DMS153 (cell line): ENCODE measurements around the gene ADAM19.
"Not testable (repeated sequence)": the region's sequence is repeated elsewhere in the genome, so short reads cannot be mapped to it uniquely, and the experiment has no call there.

Source experiments
- DNase-seq: peaks from one replicate; lab custom pipeline; 2025; lab: John Stamatoyannopoulos, UW

ADAM19 gene

DNA sequence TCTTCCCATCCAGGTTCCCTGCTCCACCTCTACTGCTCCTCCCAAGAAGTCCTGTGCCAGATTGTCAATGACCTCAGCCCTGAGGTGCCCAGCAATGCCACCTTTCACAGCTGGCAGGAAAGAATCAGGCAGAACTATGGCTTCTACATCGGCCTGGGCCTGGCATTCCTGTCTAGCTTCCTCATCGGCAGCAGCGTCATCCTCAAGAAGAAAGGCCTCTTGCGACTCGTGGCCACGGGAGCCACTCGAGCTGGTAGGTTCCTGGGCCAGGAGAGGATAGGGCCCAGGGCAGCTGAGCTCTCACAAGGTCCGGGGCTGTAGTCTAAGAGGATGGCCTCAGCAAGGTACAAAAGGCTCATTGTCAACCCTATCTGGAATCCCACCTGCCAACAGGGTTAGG, 112.5 kb downstream of the ADAM19 start:
- no peak for DNase-seq

DNA sequence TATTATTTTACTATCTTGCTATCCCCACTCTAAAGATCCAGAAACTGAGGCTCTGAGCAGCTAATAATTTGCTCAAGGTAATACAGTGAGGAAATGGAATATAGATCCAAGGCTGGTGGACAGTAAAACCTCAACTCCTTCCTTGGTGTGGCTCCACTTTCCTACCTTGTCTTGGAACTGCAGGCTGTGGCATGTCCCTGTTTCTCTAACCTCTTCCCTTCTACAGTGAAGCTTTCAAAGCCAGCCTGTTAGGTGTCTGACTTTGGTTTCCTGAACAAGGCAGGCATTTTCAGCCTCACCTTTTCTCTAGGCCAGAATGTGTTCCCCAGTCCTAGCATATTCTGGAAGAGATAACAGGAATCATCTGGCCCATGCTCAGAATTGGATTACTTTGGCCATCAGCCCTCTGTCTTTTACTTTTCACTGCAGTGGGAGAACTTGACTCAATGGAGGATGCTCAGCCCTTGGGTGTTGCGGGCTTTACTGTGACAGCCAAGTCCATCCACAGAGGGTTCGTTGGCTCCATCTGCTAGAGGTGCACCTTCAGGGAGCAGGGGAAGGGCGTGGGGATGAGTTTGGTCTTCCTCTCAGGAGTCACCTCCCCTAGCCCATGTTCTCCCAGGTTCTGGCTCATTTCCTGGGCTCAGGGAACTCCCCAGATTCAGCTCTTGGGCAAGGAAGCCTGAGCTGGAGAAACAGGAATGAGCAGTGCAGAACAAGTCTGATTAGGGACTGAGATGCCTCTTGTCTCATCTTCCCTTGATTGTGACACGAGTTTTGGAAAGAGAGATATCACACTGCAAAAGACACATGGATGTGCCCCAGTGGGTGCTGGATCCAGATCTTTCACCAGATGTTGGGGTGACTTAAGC, 114.4 kb downstream of the ADAM19 start:
- DNase-seq = no peak

DNA sequence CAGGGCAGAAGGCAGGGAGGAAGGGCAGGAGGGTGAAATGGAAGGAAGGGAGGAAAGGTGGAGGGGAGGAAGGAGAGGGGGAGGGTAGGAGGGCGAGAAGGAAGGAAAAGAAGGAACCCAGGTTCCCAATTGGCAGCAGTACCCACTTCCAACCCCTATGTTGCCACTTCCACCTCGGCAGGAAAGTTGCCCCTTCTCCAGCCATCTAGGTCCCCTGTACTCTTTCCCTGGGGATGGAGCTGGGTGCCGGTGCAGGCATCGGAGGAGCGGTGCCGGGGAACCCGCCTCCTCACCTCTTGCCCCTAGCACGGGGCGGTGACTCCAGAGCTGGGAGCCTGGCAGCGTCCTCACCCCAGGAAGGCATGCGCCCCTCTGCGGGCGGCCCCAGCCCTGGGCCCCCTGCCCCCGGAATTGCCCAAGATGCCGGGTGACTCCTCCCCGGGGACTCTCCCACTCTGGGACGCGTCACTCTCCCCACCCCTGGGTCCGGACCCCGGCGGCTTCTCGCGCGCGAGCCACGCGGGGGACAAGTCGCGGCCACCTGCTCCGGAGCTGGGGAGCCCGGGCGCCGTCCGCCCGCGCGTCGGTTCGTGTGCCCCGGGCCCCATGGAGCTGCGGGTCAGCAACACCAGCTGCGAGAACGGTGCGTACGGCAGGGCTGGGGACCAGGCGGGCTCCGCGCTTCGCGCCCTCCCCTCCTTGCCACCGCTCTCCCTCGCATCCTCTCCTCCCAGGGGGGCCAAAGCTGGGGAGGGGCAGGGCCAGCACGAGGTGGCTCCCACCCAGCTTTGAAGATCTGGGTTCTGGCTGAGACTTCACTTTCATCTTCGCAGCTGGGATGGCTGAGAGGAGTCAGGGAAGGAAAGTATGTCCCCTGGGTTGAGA, 115.6 kb downstream of the ADAM19 start, which contains the start of gene NIPAL4:
Gene NIPAL4 (plus strand): TSS at position 499 of the 885 bp plus-strand sequence. CDS start 108 bp downstream, at position 607.
- DNase-seq = no peak

DNA sequence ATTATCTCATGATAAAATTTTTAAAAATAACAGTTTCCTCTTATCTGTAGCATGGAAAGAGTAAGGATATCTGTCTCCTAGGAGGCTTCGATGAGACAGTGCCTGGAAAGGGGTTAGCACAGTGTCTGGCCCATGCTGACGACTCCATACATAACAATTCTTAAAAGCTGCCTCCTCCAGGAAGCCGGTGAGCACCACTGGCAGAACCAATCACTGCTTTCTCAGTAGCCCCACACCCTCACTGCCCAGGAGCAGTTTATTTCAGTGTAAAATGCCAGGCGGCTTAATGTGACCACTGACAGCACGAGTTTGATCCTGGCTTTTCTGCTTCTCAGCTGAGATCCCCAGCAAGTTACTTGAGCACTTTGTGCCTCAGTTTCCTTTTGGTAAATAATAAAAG, 116.7 kb downstream of the ADAM19 start:
- DNase-seq = no peak

DNA sequence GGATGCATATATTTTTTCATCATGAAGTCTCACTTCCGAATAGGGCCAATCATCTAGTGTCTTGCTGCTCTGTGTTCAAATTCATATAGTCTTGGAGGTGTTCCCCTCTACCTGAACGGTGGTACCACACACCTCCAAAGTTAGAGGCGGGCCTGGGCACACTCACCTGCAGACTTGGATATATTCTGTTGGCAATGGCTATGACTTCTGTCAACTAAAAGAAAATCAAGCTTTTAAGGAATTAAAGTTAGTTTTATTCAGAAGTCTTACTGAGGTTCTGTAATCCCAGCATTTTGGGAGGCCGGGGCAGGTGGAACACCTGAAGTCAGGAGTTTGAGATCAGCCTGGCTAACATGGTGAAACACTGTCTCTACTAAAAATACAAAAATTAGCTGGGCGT, 118.2 kb downstream of the ADAM19 start:
- no peak for DNase-seq

DNA sequence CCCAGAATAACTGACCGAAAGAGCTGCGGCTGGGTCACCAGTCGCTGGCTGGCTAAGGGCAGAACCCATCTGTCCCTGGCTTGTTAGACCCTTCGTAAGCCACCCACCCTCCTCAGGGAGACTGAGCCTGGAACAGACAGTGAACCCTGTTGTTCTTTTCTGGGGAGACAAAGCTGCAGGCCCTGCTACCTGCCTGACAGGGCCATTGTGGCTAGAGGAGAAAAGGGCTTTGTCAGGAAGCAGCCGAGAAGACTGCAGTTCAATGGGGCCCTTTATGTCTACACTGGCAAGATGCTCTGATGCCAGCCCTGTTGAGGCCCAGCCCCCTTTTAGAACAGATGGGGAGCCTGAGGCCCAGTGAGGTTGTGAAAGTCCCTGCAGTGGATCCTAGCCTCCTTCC, 119.3 kb downstream of the ADAM19 start:
- DNase-seq = no peak

DNA sequence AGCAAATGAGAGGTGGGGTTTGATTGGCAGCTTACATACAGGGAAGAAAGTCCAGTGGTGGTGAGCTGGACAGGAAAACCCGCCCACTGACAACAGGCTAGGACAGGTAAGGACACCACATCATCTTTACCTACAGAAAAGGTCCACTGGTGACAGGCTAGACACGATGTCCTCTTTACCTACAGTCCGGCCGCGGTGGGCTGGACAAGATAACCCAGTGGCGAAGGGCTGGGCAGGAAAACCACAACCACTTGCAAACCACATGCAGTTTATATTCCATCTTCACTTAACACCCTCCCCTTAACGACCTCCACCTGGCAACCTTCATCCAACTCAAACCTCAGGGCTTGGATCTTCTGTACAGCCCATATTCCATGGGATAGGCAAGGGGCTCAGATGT, 120.5 kb downstream of the ADAM19 start:
- no peak for DNase-seq

DNA sequence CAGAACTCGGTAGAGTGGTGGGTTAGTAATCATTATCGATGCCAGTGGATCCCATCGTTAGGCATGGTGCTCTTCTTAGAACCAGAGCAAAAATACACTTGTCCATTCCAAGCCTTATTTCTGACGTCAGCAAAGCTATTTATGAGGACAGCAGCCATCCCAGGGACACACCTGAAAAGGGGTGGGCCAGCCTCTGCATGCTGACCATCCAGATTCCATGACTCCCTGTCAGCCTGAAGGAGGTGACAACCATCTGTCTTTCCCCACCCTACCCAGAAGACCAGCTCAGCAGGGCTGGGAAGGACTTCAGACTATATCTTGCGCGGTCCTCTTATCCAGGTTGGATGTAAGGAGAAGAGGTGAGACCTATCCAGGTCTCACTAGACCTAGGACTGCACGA, 121.3 kb downstream of the ADAM19 start:
- DNase-seq = no peak

DNA sequence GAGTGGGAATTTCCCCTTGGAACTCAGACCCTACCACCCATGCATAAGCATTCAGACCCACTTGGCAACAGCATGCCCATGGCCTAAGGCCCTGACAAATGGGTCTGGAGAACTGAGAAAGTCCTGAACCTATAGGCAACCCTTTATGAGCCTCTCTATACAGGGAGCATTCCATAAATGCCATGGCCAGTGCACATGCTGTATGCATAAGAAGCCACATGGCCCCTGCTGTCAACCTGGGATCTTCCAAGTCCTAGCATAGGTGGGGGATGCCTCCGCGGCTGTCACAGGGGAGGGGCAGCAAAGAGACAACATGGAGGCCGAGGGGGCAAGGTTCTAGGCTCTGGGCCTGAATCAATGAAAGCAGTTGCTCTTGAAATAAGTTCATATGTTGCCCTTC, 123.8 kb downstream of the ADAM19 start:
- DNase-seq = no peak

DNA sequence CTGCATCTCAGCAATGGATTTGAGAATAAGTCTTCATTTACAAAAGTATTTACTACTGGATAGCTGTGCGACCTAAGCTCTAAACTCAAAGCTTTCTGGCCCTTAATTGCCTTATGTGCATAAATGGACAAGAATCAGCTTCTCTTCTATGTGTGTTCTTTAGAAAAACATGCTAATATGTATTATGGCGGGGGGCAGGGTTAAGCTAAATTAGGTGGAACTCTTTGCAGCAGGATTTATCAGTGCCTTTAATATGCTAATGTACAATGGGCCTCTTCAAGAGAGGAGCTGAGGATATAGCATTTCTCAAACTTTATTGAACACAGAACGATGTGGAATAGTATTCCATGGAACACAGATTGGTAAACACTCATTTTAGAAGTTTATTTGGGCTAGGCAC, 125.6 kb downstream of the ADAM19 start:
- DNase-seq = no peak

DNA sequence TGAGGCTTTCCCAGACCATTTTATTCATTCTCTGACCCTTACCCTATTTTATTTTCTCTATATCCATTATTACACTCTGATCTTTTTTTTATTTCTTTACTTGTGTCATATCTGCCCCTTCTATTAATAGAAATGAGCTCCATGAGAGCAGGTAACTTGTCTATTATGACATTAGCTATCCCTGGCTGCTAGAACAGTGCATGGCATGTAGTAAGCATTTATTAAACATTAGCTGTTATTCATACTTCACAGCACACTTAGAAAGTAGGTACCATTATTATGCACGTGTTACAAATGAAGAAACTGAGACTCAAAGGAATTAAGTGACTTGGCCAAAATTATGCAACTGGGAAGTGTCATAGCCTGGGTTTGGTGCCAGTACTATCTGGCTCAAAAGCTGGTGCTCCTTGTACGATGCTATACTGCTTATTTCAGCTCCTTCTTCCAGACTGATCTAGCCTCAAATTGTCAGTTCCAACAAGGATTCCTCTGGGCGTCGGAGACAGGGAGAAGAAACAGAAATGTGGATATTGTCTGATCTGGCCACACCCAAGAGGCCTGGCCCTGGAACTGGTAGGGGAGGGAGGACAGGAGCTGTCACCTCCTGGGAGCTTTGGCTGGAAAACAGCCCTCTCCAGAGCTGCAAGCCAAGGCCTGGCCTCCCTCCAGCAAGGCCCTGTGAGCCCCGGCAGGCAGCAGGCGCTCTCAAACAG, 126.4 kb downstream of the ADAM19 start:
- DNase-seq = no peak

DNA sequence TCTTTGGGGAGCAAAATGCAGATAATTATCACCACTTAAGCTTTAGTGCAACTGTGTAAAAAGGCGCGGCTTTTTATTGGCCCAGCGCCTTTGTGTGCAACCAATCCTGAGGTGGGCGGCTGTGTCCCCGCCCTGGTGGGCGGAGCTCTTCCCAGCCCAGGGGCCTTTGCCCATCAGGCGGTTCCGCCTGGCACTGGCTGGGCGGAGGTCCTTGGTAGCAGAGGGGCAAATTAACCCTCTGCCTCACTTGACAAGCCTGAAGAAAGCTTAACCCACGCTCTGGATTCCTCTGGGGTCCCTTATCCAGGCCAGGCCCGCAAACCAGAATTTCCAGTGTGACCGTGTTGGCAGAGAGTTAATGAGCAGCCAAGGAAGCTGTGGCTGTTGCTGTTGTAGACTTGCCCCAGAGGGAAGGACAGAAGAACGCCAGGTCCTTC, 128.4 kb downstream of the ADAM19 start:
- no peak for DNase-seq

DNA sequence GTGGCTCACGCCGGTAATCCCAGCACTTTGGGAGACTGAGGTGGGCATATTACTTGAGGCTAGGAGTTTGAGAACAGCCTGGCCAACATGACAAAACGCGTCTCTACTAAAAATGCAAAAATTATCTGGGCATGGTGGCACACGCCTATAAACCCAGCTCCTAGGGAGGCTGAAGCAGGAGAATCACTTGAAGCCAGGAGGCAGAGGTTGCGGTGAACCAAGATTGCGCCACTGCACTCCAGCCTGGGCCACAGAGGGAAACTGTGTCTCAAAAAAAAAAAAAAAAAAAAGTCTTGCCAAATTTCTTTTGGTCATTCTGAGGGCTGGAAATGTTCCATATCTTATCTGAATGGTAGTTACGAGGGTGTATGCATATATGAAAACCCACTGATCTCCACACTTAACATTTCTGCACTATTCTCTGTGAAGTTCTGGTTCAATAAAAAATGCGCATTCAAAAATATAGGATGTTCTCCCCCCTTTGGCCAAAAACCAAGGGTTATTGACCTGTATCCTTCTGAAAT, 129.1 kb downstream of the ADAM19 start:
- no peak for DNase-seq

DNA sequence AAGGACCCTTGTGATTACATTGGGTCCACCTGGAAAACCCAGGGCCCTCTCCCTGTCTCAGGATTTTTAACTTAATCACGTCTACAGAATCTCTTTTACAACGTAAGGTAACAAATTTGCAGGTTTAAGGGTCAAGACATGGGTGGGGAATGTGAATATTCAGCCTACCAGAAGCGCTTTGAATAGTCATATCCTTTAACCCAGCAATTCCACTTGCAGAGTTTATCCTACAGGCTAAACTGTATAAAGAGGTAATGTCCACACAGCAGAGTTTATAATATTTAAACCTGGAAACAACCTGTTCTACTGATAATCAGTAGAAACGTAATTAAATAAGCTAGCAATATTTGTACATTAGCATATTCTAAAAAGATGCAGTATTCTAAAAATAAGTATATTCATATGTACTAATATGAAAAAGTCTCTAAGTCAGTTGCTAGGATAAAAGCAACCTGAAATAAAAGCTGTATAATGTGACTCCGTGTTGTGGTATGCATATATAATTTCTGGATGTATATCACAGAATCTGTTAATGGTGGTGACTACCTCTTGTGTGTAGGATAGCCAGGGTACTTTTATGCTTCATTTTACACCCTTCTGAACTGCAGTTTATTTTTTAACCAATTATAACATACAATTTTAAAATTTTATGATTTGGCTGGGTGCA, 129.7 kb downstream of the ADAM19 start:
- no peak for DNase-seq

DNA sequence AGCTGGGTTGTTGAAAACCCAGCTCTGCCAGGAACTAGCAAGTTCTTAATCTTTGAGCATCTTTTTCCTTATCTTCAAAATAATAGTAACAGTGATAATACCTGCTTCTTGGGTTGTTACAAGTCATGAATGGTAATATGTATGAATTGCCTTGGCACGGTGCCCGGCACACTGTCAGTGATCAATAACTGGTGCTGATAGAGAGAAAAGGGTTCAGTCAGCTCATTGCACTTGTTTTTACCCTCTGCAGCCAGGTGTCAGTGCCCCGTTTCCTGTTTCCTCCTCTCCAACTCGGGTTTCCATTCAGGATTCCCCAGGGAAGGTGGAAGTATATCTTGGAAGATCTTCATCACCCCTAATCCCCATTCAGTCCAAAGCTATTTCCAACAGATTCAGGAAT, 131.4 kb downstream of the ADAM19 start:
- no peak for DNase-seq

DNA sequence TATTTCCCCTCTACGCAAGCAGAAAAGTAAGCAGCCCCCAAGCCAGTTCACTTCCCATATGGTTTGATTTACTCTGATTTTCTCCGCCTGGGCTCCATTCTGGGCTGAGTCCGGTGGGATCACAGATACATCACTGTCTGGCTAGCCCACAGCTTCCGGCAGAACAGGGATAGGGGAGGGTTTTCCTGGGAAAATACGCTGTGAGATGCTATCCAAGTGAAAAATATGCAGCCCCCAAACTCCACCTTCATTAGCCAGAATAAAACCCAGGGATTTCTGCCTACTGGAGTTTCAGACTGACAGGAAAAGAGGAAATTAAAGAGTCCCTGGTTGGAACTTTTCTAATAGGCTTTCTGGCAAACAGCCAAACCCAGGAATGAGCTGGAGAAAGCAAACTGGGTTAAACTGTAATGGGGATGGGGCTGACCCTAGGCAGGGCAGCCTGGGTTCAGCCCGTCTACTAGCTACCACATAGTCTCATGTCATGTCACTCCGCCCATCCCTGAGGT, 132.5 kb downstream of the ADAM19 start:
- DNase-seq = no peak

DNA sequence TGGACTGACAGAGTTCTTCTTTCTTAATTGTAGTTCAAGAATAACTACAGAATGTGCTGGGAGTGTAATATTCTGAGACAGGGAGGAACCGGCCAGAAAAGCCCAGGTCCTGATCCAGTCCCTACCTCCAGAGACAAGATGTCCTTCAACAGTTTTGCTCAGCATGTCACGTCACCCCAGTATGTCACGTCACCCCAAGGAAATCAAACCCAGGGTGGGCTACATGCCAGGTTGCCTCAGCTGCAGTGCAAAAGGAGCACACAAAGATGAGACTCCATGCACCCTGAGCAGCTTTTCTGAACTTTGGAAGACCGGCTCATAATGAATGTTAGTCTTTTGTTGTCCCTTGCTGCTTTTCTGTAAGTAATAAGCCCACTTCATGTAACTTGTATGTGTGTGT, 141.5 kb downstream of the ADAM19 start:
- DNase-seq = no peak

DNA sequence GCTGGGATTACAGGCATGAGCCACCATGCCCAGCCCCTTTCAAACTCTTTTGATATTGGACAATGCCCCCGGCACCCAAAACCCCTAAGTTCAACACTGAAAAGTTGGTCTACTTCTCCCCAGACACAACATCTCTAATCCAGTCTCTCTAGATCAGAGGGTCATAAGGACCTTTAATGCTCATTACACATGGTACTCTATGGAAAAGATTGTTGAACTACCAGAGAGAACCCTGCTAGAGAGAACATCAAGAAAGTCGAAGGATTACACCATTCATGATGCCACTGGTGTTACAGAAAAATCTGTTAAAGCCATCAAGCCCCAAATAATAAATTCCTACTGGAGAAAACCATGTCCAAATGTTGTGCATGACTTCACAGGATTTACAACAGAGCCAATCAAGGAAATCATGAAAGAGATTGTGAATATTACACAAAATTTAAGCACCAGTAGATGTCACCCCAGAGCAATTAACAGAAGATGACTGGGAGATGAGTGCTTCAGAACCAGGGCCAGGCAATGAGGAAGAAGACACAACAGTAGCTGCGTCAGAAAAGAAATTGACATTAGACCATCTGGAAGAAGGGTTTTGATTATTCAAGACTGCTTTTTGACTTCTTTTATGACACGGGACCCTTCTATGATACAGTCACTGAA, 143.9 kb downstream of the ADAM19 start:
- no peak for DNase-seq

DNA sequence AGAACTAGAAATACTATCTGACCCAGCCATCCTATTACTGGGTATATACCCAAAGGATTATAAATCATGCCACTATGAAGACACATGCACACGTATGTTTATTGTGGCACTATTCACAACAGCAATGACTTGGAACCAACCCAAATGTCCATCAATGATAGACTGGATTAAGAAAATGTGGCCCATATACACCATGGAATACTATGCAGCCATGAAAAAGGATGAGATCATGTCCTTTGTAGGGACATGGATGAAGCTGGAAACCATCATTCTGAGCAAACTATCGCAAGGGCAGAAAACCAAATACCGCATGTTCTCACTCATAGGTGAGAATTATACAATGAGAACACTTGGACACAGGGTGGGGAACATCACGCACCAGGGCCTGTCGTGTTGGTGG, 145.7 kb downstream of the ADAM19 start:
- DNase-seq = not testable (repeated sequence)
